AG09319 (cell line): ENCODE measurements around the gene PATZ1.

ENCODE experiments used
- DNase-seq: peaks from one replicate; pipeline ENCODE4 v3.0.0-alpha.2; 2010; ENCODE audit warnings: low read depth; ENCODE audit errors: extremely low read depth
- CTCF ChIP-seq: IDR thresholded peaks from 2 replicates; pipeline ENCODE4 v1.5.1; 2011; ENCODE audit warnings: low read depth, mild to moderate bottlenecking, inconsistent platforms, low read length, moderate library complexity

PATZ1 gene

GRCh38 chr22:31332886-31333285 lies 13.3 kb downstream of the PATZ1 start:
- no peak for DNase-seq

GRCh38 chr22:31332010-31332409 lies 14.1 kb downstream of the PATZ1 start:
- TF ChIP-seq CTCF, result no peak
- no peak for DNase-seq

More at GRCh38 chr22:31332886-31333285, 13.3 kb downstream of the PATZ1 start:
- no peak for TF ChIP-seq CTCF

GRCh38 chr22:31329453-31330215 lies 16.5 kb downstream of the PATZ1 start:
- no peak for TF ChIP-seq CTCF
- no peak for DNase-seq

- DNase-seq, result no peak
- no peak for TF ChIP-seq CTCF
These were observed 17.1 kb downstream of the PATZ1 start for GRCh38 chr22:31329029-31329428.

GRCh38 chr22:31328544-31328960 lies 17.6 kb downstream of the PATZ1 start:
- DNase-seq, result no peak
- TF ChIP-seq CTCF, result no peak

GRCh38 chr22:31327806-31328543 lies 18.2 kb downstream of the PATZ1 start:
- DNase-seq, result no peak
- TF ChIP-seq CTCF, result no peak

GRCh38 chr22:31326877-31327276 lies 19.3 kb downstream of the PATZ1 start:
- TF ChIP-seq CTCF, result no peak
- DNase-seq, result no peak
